Measurements from ENCODE around the gene ATP6V0D1. TPM values are rescaled to one million over a fixed set of nuclear protein-coding genes. Genes with fewer than 3 reads are reported as not detected.

ATP6V0D1 gene
- total and polyA plus RNA-seq, 2 of the 4 experiments (the other 2 are of a cell fraction), result 112 to 124 TPM

DNA sequence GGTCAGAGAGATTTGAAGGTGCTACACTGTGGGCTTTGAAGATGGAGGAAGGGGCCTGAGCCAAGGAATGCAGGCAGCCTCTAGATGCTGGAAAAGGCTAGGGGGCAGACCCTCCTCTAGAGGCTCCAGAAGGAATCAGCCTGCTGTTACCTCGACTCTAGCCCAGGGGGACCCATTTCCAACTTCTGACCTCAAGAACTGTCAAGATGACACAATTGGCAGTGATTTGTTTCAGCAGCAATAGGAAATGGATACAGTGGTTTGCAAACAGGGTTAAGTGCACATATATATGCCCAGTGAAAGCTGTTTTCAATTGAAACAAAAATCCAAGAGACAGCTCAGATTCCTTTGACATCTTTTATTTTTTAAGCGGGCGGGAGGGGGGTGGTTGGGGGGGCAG, 61.0 kb downstream of the ATP6V0D1 start:
- BruUV-seq (replicated peaks), result no TSS peak

More for the DNA sequence above, 61.0 kb downstream of the ATP6V0D1 start:
- Histone ChIP-seq H3K4ac (ENCODE audit: low read depth, low read length) (no peak overlapping the region), H4K20me1 (ENCODE audit: insufficient read depth, low read length) (no peaks in the 10 kb centered on the region), H3K36me3 (ENCODE audit: control insufficient read depth, insufficient read depth, low read length) (no peaks in the 10 kb centered on the region), H3K9me1 (ENCODE audit: insufficient read depth, low read length) (no peaks in the 10 kb centered on the region), H3K27me3 (ENCODE audit: control insufficient read depth, insufficient read depth, low read length) (peaks cover 11% of the 10 kb centered on the region), H3K14ac (replicated peaks; ENCODE audit: low read depth, low read length) (no peak overlapping the region), H2BK20ac (ENCODE audit: low read depth, low read length) (no peak overlapping the region), H3K79me1 (ENCODE audit: low read depth in 1 of 2, low read length in 2 of 2) (peaks cover 2 to 7% of the 10 kb centered on the region in 2 experiments; a peak in 3 of 4 replicates), H3K23ac (ENCODE audit: low read depth, low read length) (no peak overlapping the region), H2BK15ac (ENCODE audit: low read depth, low read length) (no peak overlapping the region), H4K5ac (ENCODE audit: low read depth, low read length) (no peak overlapping the region), H3K4me3 (ENCODE audit: insufficient read depth, low read depth, low read length) (no peak overlapping the region), H4K8ac (ENCODE audit: low read depth in 2 of 2, low read length in 2 of 2) (no peak overlapping the region), H3K56ac (ENCODE audit: extremely low read depth, insufficient read depth, low read length) (no peak overlapping the region), H3K4me2 (ENCODE audit: low read depth, low read length) (no peak overlapping the region), H3K9me3 (ENCODE audit: control insufficient read depth, insufficient read depth, low read length) (no peaks in the 10 kb centered on the region), H2AK9ac (replicated peaks; ENCODE audit: low read depth, low read length, poor library complexity) (no peak overlapping the region), H3K18ac (ENCODE audit: low read depth, low read length) (no peak overlapping the region), H3K4me1 (ENCODE audit: control insufficient read depth, insufficient read depth, low read length) (no peaks in the 10 kb centered on the region; the same call in 1 of the 2 replicates), H3K9ac (ENCODE audit: low read depth, low read length) (no peak overlapping the region), H3K27ac (ENCODE audit: insufficient read depth, low read length) (no peak overlapping the region), H2BK120ac (ENCODE audit: low read depth, low read length) (no peak overlapping the region), H2AFZ (replicated peaks; ENCODE audit: low read length, poor library complexity) (no peak overlapping the region), H4K91ac (ENCODE audit: insufficient read depth, low read depth, low read length) (no peak overlapping the region), H2AK5ac (ENCODE audit: low read depth, low read length) (no peak overlapping the region), H2BK5ac (ENCODE audit: low read depth, low read length, poor library complexity, severe bottlenecking) (no peak overlapping the region)
- DNase-seq (no peak), ATAC-seq (ENCODE audit: low read depth) (no peak)
- in situ Hi-C loops (cut with MboI; ENCODE audit: low sequenced_read_pairs), result no loop called here
- ChIA-PET POLR2A (ENCODE audit: unreplicated experiment) (no interaction called here), CTCF (no interaction called here)
- dilution Hi-C loops (cut with HindIII; ENCODE audit: low sequenced_read_pairs, unreplicated experiment), result no loop called here
- no peak for TF ChIP-seq ELK1 (IDR thresholded peaks at IDR 0.05; ENCODE audit: borderline replicate concordance, low read depth, low read length)
- TF ChIP-seq RCOR1 (IDR thresholded peaks at IDR 0.05; ENCODE audit: insufficient replicate concordance, low read length), result no peak
- no peak for TF ChIP-seq CEBPB (IDR thresholded peaks at IDR 0.05; ENCODE audit: low read depth, low read length)
- no peak for TF ChIP-seq CTCF (conservative IDR thresholded peaks at IDR 0.05; ENCODE audit: low read depth, low read length)
- no peak for TF ChIP-seq NFE2L2 (IDR thresholded peaks at IDR 0.05; ENCODE audit: low read depth, low read length)
- TF ChIP-seq SMC3 (IDR thresholded peaks at IDR 0.05; ENCODE audit: low read depth, low read length), result no peak
- no peak for TF ChIP-seq MXI1 (IDR thresholded peaks at IDR 0.05; ENCODE audit: borderline replicate concordance, low read depth, low read length)
- TF ChIP-seq, protein P1, sequence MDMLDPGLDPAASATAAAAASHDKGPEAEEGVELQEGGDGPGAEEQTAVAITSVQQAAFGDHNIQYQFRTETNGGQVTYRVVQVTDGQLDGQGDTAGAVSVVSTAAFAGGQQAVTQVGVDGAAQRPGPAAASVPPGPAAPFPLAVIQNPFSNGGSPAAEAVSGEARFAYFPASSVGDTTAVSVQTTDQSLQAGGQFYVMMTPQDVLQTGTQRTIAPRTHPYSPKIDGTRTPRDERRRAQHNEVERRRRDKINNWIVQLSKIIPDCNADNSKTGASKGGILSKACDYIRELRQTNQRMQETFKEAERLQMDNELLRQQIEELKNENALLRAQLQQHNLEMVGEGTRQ (IDR thresholded peaks at IDR 0.05; ENCODE audit: low read depth, low read length), result no peak
- TF ChIP-seq RFX5 (IDR thresholded peaks at IDR 0.05; ENCODE audit: low read depth, low read length), result no peak
- no peak for TF ChIP-seq POLR2A (IDR thresholded peaks at IDR 0.05; ENCODE audit: low read depth, low read length)
- TF ChIP-seq MAZ (IDR thresholded peaks at IDR 0.05; ENCODE audit: borderline replicate concordance, low read depth, low read length), result no peak
- TF ChIP-seq MAFK (IDR thresholded peaks at IDR 0.05; ENCODE audit: low read depth, low read length), result no peak
- no peak for TF ChIP-seq RAD21 (IDR thresholded peaks at IDR 0.05; ENCODE audit: low read length)
- no peak for TF ChIP-seq CHD1 (IDR thresholded peaks at IDR 0.05; ENCODE audit: low read depth, low read length)
- TF ChIP-seq FOS (IDR thresholded peaks at IDR 0.05; ENCODE audit: low read depth, low read length), result no peak
- no peak for TF ChIP-seq BHLHE40 (IDR thresholded peaks at IDR 0.05; ENCODE audit: low read depth, low read length)
- no CpG with 5 or more reads among the region's 3 CpGs for WGBS, 2 experiments (ENCODE audit: extremely low coverage in 2 of 2, insufficient read length in 1 of 2)
- intact Hi-C loops (cut with micrococcal nuclease), result no loop called here
